Measurements from ENCODE around the gene RIOK2.
"Not testable (repeated sequence)": the region's sequence is repeated elsewhere in the genome, so short reads cannot be mapped to it uniquely, and the experiment has no call there.

The RIOK2 gene

GRCh38 chr5:97183100-97183929 lies at the start of gene RIOK2:
TSS of gene RIOK2 (minus strand) at chr5:97183247. CDS start at chr5:97183191, 56 bp downstream.
- DNase-seq = peak; percentile 95 to 96 (median 96)

- peak; percentile 76 to 86 (median 79) for DNase-seq
Measured at GRCh38 chr5:97231025-97231636, 48.1 kb upstream of the RIOK2 start.

- no peak for DNase-seq
Measured at GRCh38 chr5:97229688-97230285, 46.7 kb upstream of the RIOK2 start.

GRCh38 chr5:97229196-97229595 lies 46.1 kb upstream of the RIOK2 start:
- no peak for DNase-seq

- no peak for DNase-seq
Measured at GRCh38 chr5:97225222-97225621, 42.2 kb upstream of the RIOK2 start.

- no peak for DNase-seq
Measured at GRCh38 chr5:97224112-97224750, 41.2 kb upstream of the RIOK2 start.

GRCh38 chr5:97223596-97223995 lies 40.5 kb upstream of the RIOK2 start:
- no peak for DNase-seq

- DNase-seq = no peak
Measured at GRCh38 chr5:97209343-97209742, 26.3 kb upstream of the RIOK2 start.

- no peak for DNase-seq
Measured at GRCh38 chr5:97208714-97209113, 25.7 kb upstream of the RIOK2 start.

GRCh38 chr5:97208184-97208713 lies 25.2 kb upstream of the RIOK2 start:
- no peak for DNase-seq

GRCh38 chr5:97194366-97194765 lies 11.3 kb upstream of the RIOK2 start:
- DNase-seq = peak in 2 of 3 donors; percentile 16 to 24

GRCh38 chr5:97193355-97193688 lies 10.3 kb upstream of the RIOK2 start:
- DNase-seq = no peak

- DNase-seq = no peak
Measured at GRCh38 chr5:97192580-97193354, 9.7 kb upstream of the RIOK2 start.

GRCh38 chr5:97191893-97192292 lies 8.8 kb upstream of the RIOK2 start:
- no peak for DNase-seq

- not testable (repeated sequence) for DNase-seq
Measured at GRCh38 chr5:97189523-97189922, 6.5 kb upstream of the RIOK2 start.

GRCh38 chr5:97183930-97184213 lies 825 bp upstream of the RIOK2 start:
- no peak for DNase-seq

GRCh38 chr5:97182571-97183099 lies 412 bp downstream of the RIOK2 start:
- peak in 2 of 3 donors; percentile 13 to 26 for DNase-seq

- peak in 1 of 3 donors; percentile 20 for DNase-seq
Measured at GRCh38 chr5:97181856-97182545, 1.0 kb downstream of the RIOK2 start.

GRCh38 chr5:97179457-97179856 lies 3.6 kb downstream of the RIOK2 start:
- DNase-seq = not testable (repeated sequence)

- DNase-seq = peak; percentile 6 to 39 (median 11)
Measured at GRCh38 chr5:97172227-97172626, 10.8 kb downstream of the RIOK2 start.

GRCh38 chr5:97171703-97172102 lies 11.3 kb downstream of the RIOK2 start:
- DNase-seq = no peak

- DNase-seq = peak in 1 of 3 donors; percentile 5
Measured at GRCh38 chr5:97167435-97167834, 15.6 kb downstream of the RIOK2 start.
